Loucy (cell line): Measurements from ENCODE around the gene CDH4.

Source experiments
- H2AFZ ChIP-seq: fragments of 200-600 bp; sonication (generic); 2 replicates; pipeline ENCODE4 v1.6.0; 2016; ENCODE audit warnings: antibody characterized with exemption, mild to moderate bottlenecking, low read length, moderate library complexity
- H3F3A ChIP-seq: fragments of 200-600 bp; 2 replicates; pipeline ENCODE4 v1.6.0; 2016; ENCODE audit warnings: antibody characterized with exemption, low read depth, mild to moderate bottlenecking
- H3K27me3 ChIP-seq: fragments of 200-600 bp; sonication (generic); 2 replicates; pipeline ENCODE4 v1.6.1; 2014; ENCODE audit warnings: low read length, mild to moderate bottlenecking; ENCODE audit not compliant: insufficient read depth, poor library complexity, severe bottlenecking
- H3K36me3 ChIP-seq: fragments of 200-600 bp; sonication (generic); 2 replicates; pipeline ENCODE4 v1.6.1; 2016; ENCODE audit warnings: low read length; ENCODE audit not compliant: insufficient read depth
- H3K4me1 ChIP-seq: fragments of 200-600 bp; sonication (generic); 2 replicates; pipeline ENCODE4 v1.5.1; 2014; ENCODE audit warnings: low read length, mild to moderate bottlenecking; ENCODE audit not compliant: insufficient read depth, poor library complexity, severe bottlenecking
- H3K4me2 ChIP-seq: fragments of 200-600 bp; sonication (generic); 2 replicates; pipeline ENCODE4 v1.6.0; 2014; ENCODE audit warnings: antibody characterized with exemption, low read length, low read depth, mild to moderate bottlenecking; ENCODE audit not compliant: poor library complexity, severe bottlenecking
- H3K4me3 ChIP-seq: fragments of 200-600 bp; sonication (generic); 2 replicates; pipeline ENCODE4 v1.5.1; 2014; ENCODE audit warnings: low read length, mild to moderate bottlenecking, mixed read lengths; ENCODE audit not compliant: poor library complexity, severe bottlenecking
- H3K79me2 ChIP-seq: fragments of 200-600 bp; sonication (generic); 2 replicates; pipeline ENCODE4 v1.6.1; 2014; ENCODE audit warnings: low read length; ENCODE audit not compliant: insufficient read depth
- H3K9ac ChIP-seq: fragments of 200-600 bp; sonication (generic); 2 replicates; pipeline ENCODE4 v1.6.0; 2014; ENCODE audit warnings: mild to moderate bottlenecking, low read depth, low read length, moderate library complexity; ENCODE audit not compliant: poor library complexity, severe bottlenecking
- H3K9me2 ChIP-seq: fragments of 200-600 bp; sonication (generic); replicated peaks from 2 replicates; pipeline ENCODE4 v1.6.1; 2016; ENCODE audit warnings: low read depth, low read length, mixed read lengths
- H3K9me3 ChIP-seq: fragments of 200-600 bp; sonication (generic); 2 replicates; pipeline ENCODE4 v1.6.1; 2014; ENCODE audit warnings: mild to moderate bottlenecking, antibody characterized with exemption, low read length, low read depth; ENCODE audit not compliant: insufficient read depth
- H4K20me1 ChIP-seq: fragments of 200-600 bp; sonication (generic); 2 replicates; pipeline ENCODE4 v1.6.0; 2014; ENCODE audit warnings: antibody characterized with exemption, low read length, mild to moderate bottlenecking; ENCODE audit not compliant: insufficient read depth, poor library complexity, severe bottlenecking
- EZH2phosphoT487 ChIP-seq: fragments of 200-600 bp; IDR thresholded peaks from 2 replicates; pipeline ENCODE4 v1.6.1; 2018; ENCODE audit warnings: antibody characterized with exemption, mild to moderate bottlenecking, moderate library complexity, borderline replicate concordance
- TF ChIP-seq, protein P1 (sequence below): fragments of 200-600 bp; sonication (generic); conservative IDR thresholded peaks from 2 replicates; pipeline ENCODE4 v1.5.1; 2014; ENCODE audit warnings: mild to moderate bottlenecking, antibody characterized with exemption, low read length

CDH4 gene

DNA sequence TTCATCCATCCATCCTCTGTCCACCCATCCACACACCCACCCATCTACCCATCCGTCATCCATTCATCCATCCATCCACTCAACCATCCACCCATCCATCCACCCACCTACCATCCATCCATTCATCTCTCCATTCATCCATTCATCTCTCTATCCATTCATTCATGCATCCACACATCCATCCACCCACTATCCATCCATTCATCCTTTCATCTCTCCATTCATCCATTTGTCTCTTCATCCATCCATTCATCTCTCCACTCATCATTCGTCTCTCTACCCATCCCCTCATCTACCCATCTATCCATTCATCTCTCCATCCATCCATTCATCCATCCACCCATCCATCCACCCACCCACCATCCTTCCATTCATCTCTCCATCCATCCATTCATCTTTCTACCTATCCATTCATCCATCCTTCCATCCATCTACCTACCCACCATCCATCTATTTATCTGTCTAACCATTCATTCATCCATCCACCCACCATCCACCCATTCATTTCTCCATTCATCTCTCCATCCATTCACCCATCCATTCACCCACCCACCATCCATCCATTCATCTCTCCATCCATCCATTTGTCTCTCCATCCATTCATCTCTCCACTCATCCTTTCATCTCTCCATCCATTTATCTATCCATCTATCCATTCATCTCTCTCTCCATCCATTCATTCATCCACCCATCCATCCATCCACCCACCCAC is 538.2 kb downstream of the CDH4 start:
- Histone ChIP-seq H3K4me3 (no peak overlapping the region), H2AFZ (no peak overlapping the region), H3K9ac (no peak overlapping the region), H3F3A (no peaks in the 10 kb centered on the region), H3K4me2 (no peak overlapping the region), H3K36me3 (no peaks in the 10 kb centered on the region), H3K79me2 (no peaks in the 10 kb centered on the region), H3K9me3 (no peaks in the 10 kb centered on the region), H3K4me1 (no peaks in the 10 kb centered on the region), H3K9me2 (no peaks in the 10 kb centered on the region), H3K27me3 (no peaks in the 10 kb centered on the region), H4K20me1 (no peaks in the 10 kb centered on the region)
- TF ChIP-seq, protein P1, sequence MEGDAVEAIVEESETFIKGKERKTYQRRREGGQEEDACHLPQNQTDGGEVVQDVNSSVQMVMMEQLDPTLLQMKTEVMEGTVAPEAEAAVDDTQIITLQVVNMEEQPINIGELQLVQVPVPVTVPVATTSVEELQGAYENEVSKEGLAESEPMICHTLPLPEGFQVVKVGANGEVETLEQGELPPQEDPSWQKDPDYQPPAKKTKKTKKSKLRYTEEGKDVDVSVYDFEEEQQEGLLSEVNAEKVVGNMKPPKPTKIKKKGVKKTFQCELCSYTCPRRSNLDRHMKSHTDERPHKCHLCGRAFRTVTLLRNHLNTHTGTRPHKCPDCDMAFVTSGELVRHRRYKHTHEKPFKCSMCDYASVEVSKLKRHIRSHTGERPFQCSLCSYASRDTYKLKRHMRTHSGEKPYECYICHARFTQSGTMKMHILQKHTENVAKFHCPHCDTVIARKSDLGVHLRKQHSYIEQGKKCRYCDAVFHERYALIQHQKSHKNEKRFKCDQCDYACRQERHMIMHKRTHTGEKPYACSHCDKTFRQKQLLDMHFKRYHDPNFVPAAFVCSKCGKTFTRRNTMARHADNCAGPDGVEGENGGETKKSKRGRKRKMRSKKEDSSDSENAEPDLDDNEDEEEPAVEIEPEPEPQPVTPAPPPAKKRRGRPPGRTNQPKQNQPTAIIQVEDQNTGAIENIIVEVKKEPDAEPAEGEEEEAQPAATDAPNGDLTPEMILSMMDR = no peak
- TF ChIP-seq EZH2phosphoT487 = no peak

DNA sequence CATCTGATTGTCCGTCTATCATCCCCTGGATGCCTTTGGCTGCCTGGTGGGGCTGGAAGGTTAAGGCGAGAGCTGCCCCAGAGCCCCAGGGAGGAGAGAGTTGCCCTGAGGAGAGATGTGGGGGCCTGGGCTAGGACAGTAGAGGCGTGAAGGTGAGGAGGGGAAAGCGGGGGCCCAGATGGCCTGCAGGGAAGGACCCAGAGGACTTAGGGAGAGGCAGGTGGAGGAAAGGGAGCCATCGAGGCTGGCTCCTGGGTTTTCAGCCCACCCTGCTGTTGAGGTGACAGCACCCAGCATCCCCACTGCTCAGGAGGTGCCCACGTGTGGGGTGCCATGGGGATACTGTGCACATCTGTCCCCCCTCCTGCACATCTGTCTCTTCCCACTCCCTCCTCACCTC is 539.9 kb downstream of the CDH4 start:
- 0 out of 2 replicates have a peak, but pooled peaks cover 2% of the 10 kb centered on the region for H3K79me2 ChIP-seq
- no peaks in the 10 kb centered on the region for H3K4me1 ChIP-seq
- no peaks in the 10 kb centered on the region for H3K9me2 ChIP-seq
- TF ChIP-seq EZH2phosphoT487 = no peak
- no peak overlapping the region for H3K4me3 ChIP-seq
- H3K4me2 ChIP-seq = no peak overlapping the region
- H4K20me1 ChIP-seq = no peaks in the 10 kb centered on the region
- H2AFZ ChIP-seq = no peak overlapping the region
- no peaks in the 10 kb centered on the region for H3F3A ChIP-seq
- H3K9ac ChIP-seq = no peak overlapping the region
- H3K36me3 ChIP-seq = no peaks in the 10 kb centered on the region
- no peaks in the 10 kb centered on the region for H3K27me3 ChIP-seq
- no peaks in the 10 kb centered on the region for H3K9me3 ChIP-seq

DNA sequence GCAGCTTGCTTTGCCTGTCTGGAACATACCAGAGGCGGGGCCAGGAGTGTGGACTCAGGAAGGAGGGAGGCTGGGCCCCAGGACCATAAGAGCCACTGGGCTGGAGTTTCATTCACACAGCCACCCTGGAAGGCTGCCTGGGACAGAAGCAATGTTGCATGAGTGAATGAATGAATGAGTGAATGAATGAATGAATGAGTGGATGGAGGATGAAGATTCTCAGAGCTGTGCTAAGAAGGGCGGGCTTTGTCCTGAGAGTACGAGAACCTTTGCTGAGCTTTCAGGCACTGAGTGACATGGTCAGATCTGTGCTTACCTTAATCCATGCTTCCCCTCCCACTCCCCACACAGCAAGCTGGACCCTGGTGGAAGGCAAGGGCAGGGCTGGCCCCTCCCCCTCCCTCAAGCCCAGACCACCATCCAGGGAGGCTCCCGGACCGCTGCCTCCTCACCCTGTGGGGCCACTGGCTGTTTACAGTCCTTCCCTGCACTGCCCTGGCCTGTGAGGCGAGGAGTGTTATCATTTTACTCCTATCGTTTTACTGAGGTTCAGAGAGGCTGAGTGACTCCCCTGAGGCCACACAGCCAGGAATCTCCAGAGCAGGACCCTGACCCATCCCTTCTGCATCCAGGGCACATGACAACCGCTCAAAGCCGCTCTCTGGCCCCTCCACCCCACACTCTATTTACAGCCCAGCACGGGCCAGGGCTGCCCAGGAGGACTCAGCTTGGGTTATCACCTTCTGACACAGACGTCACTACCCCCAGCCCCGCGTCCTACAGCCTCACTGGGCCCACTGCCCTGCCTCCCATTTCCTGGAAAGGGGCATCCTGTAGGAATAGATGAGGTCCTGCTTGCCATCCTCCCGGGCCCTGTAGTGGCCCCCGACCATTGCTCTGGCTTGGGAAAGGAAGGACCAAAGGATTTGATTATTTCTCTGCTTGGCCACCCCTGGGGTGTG is 543.9 kb downstream of the CDH4 start:
- H3K4me1 ChIP-seq = no peaks in the 10 kb centered on the region

More for the DNA sequence above, 543.9 kb downstream of the CDH4 start:
- no peak overlapping the region for H3K4me3 ChIP-seq
- TF ChIP-seq, protein P1 = no peak
- TF ChIP-seq EZH2phosphoT487 = no peak
- H3F3A ChIP-seq = no peaks in the 10 kb centered on the region
- H3K9me2 ChIP-seq = no peaks in the 10 kb centered on the region
- no peaks in the 10 kb centered on the region for H4K20me1 ChIP-seq
- H3K79me2 ChIP-seq = 0 out of 2 replicates have a peak, but pooled peaks cover 2% of the 10 kb centered on the region
- no peaks in the 10 kb centered on the region for H3K36me3 ChIP-seq
- no peak overlapping the region for H3K4me2 ChIP-seq
- H3K9ac ChIP-seq = no peak overlapping the region
- no peaks in the 10 kb centered on the region for H3K27me3 ChIP-seq
- H3K9me3 ChIP-seq = no peaks in the 10 kb centered on the region
- H2AFZ ChIP-seq = no peak overlapping the region
